Suprapubic skin (tissue), 3 donors: Measurements from ENCODE around the gene NEURL1B.

Experiments used
- POLR2AphosphoS5 ChIP-seq, 3 donors: sonication (generic); formaldehyde crosslinking; IDR thresholded peaks; one replicate each; pipeline ENCODE4 v1.6.1; 2017; ENCODE audit warnings: antibody characterized with exemption in 3 of 3
- TF ChIP-seq, protein P1 (sequence below), 2 donors: fragments of 200-600 bp in 1 of 2; fragments of 450-650 bp in 1 of 2; sonication (generic) in 1 of 2; IDR thresholded peaks; one replicate each; pipeline ENCODE4 v1.5.1; 2016 to 2019; ENCODE audit warnings: antibody characterized with exemption in 2 of 2, mild to moderate bottlenecking in 1 of 2, moderate library complexity in 1 of 2

DNA sequence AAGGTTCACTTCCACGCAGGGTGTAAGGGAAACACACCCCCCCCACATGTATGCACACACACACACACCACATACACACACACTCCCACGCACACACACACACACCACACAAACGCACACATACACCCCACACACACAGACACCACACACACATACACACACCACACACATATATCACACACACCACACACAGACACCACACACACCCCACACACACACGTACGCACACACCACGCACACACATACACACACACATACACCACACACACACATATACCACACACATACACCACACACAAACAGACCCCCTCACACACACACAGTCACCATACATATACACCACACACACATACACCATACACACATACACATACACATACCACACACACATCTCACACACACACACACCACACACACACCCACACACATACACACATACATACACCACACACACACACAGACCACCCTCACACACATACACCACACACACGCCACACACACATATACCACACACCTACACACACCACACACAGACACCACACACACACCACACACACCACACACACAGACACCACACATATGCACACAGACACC, 44.3 kb upstream of the NEURL1B start:
- TF ChIP-seq POLR2AphosphoS5 (IDR thresholded peaks at IDR 0.05) = no peak
- TF ChIP-seq, protein P1, sequence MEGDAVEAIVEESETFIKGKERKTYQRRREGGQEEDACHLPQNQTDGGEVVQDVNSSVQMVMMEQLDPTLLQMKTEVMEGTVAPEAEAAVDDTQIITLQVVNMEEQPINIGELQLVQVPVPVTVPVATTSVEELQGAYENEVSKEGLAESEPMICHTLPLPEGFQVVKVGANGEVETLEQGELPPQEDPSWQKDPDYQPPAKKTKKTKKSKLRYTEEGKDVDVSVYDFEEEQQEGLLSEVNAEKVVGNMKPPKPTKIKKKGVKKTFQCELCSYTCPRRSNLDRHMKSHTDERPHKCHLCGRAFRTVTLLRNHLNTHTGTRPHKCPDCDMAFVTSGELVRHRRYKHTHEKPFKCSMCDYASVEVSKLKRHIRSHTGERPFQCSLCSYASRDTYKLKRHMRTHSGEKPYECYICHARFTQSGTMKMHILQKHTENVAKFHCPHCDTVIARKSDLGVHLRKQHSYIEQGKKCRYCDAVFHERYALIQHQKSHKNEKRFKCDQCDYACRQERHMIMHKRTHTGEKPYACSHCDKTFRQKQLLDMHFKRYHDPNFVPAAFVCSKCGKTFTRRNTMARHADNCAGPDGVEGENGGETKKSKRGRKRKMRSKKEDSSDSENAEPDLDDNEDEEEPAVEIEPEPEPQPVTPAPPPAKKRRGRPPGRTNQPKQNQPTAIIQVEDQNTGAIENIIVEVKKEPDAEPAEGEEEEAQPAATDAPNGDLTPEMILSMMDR (IDR thresholded peaks at IDR 0.05) = no peak
